ENCODE results near the gene MAST4.

- TF ChIP-seq RFX5 (IDR thresholded peaks at IDR 0.05; ENCODE audit: low read depth, low read length) (no peak), CTCF (conservative IDR thresholded peaks at IDR 0.05; ENCODE audit: low read depth, low read length) (no peak), RAD21 (IDR thresholded peaks at IDR 0.05; ENCODE audit: low read length) (no peak), BHLHE40 (IDR thresholded peaks at IDR 0.05; ENCODE audit: low read depth, low read length) (no peak)
These were observed 336.9 kb downstream of the MAST4 start for GRCh38 chr5:66933066-66933465.

All from IMR-90 (cell line).